Ramos (cell line): ENCODE data around the gene ZNF117.
"Not testable (repeated sequence)": the region's sequence is repeated elsewhere in the genome, so short reads cannot be mapped to it uniquely, and the experiment has no call there.

Experiments
- in situ Hi-C: fragments of 300-500 bp; cut with MboI; formaldehyde crosslinking; loops from one replicate; pipeline ENCODE4 v1.14.3; 2022; ENCODE audit warnings: low sequenced_read_pairs; ENCODE audit not compliant: unreplicated experiment

The ZNF117 gene

GRCh38 chr7:64928252-64929187 is 62.3 kb downstream of the ZNF117 start:
- in situ Hi-C loops = not testable (repeated sequence)
